COR-L47 (cell line): ENCODE results near the gene PCED1B.
"Not testable (repeated sequence)": the region's sequence is repeated elsewhere in the genome, so short reads cannot be mapped to it uniquely, and the experiment has no call there.

Experiments used
- DNase-seq: peaks from one replicate; lab custom pipeline; 2025; lab: John Stamatoyannopoulos, UW

The PCED1B gene, protein sequence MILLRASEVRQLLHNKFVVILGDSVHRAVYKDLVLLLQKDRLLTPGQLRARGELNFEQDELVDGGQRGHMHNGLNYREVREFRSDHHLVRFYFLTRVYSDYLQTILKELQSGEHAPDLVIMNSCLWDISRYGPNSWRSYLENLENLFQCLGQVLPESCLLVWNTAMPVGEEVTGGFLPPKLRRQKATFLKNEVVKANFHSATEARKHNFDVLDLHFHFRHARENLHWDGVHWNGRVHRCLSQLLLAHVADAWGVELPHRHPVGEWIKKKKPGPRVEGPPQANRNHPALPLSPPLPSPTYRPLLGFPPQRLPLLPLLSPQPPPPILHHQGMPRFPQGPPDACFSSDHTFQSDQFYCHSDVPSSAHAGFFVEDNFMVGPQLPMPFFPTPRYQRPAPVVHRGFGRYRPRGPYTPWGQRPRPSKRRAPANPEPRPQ

DNA sequence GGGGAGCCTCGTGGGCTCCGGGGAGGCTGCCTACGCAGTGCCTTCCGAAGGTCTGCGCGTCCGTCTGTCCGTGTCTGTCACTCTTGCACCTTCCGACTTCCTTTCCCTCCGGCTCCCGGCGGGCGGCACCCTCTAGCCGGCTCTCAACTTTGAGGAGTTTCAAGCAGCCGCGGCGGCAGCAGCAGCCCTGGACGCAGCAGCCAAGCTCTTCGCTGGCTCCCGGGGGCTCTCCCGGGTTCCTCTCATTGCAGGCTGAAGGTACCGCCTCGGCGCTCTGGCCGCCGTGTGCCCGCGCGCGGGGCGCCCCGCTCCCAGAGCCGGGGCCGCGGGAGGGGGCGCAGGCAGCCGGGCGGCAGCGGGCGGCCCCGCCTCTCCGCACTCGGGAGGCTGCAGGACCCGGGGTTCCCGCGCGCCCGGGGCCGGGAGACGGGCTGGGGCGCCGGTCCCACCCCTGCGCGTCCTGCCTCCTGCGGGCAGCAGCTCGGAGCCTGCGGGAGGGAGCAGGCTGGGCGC lies at the start of gene PCED1B, which contains the start of gene AMIGO2:
Gene PCED1B (plus strand): TSS at position 154 of the 513 bp plus-strand sequence. CDS start 155,443 bp downstream, outside the sequence.
Gene AMIGO2 (minus strand): TSS at position 492 of the 513 bp plus-strand sequence. CDS start 957 bp downstream, outside the sequence.
- DNase-seq = peak; percentile 52

DNA sequence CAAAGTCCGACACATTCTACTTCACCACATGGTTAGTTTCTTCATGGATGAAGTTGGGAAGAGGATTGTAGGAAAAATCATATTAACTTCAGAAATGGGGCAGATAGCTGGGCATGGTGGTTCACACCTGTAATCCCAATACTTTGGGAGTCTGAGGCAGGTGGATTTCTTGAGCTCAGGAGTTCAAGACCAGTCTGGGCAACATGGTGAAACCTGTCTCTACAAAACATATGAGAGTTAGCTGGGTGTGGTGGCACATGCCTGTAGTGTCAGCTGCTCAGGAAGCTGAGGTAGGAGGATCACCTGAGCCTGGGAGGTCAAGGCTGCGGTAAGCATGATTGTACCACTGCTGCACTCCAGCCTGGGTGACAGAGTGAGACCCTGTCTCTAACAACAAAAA lies 49.5 kb upstream of the PCED1B start:
- no peak for DNase-seq

GRCh38 chr12:47032644-47033043 lies 46.8 kb upstream of the PCED1B start:
- DNase-seq = peak; percentile 13

DNA sequence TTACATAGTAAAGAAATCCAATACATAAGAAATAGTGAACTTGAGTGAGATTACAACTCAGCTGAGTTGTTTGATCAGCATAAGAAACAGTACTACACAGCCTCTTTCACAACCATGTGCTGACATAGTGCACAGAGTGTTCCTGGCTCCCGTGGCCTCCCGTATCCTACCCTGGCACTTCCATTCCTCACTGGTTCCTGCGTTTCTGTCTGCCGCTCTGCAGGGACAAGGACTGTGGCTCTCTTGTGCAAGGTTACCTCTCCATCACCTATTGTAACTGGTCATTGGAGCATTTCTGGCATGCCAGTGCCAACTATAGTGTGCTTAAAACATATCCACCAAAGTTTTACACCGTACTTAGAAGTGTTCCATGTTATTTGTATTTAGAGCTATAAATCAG lies 46.3 kb upstream of the PCED1B start:
- no peak for DNase-seq

GRCh38 chr12:47033789-47034555 lies 45.4 kb upstream of the PCED1B start:
- no peak for DNase-seq

GRCh38 chr12:47034661-47035060 lies 44.8 kb upstream of the PCED1B start:
- DNase-seq = no peak

GRCh38 chr12:47035484-47035883 lies 43.9 kb upstream of the PCED1B start:
- no peak for DNase-seq

DNA sequence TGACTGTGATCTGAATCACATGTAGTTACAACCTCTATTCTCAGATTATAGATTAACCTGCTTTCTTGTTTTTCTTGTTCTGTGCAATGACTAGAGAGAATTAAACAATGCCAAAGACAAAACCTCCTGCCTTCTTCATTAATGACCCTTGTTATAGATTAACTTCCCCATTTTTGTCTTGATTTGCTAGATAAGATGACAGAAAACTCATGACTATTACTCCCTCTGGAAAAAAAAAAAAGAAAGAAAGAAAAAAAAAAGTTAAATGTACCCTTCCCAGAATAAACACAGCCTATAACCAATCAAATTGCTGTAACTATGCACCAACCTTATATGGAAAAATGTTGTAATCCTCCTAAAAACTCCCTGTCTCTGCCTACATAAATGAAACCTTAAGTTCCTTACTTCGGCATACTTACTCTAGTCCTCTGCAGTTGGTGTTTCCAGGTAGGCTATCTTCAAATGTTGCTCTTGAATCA lies 41.1 kb upstream of the PCED1B start:
- DNase-seq = no peak

DNA sequence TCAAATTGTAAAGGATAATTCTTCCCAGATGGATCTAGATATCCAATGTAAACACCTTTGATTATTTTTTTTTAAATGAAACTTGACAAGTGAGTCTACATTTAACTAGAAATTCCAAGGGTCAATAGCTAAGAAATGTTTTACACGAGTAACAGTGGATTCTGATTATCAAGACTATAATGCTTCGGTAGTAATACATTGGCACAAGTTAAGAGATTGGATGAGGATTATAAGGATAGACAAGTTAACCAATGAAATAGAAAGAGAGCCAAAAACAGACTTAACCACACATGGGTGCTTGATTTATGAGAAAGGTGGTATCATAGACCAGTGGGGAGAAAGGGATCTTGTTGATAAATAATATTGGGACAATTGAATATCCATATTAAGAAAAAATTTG lies 40.3 kb upstream of the PCED1B start:
- no peak for DNase-seq

- no peak for DNase-seq
These were observed 39.7 kb upstream of the PCED1B start for GRCh38 chr12:47039756-47040155.

- no peak for DNase-seq
These were observed 38.1 kb upstream of the PCED1B start for GRCh38 chr12:47041327-47041726.

- DNase-seq = no peak
These were observed 30.9 kb upstream of the PCED1B start for GRCh38 chr12:47048541-47048940.

- DNase-seq = not testable (repeated sequence)
These were observed 28.1 kb upstream of the PCED1B start for GRCh38 chr12:47051291-47051690.

DNA sequence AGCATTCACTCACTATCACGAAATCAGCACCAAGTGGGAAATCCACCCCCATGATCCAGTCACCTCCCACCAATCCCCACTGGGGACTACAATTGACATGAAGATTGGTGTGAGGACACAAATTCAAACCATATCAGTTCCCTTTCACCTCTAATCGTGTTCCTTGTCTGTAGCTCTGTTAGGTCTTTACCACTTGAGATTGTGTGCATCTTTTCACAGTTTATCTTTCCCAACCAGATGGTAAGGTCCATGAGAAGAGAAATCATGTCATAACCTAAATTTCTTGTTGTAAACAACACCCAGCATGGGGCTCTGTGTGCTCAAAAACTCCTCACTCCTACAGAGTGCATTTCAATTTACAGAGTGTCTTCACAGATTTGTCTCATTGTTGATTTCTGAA lies 27.1 kb upstream of the PCED1B start:
- no peak for DNase-seq

DNA sequence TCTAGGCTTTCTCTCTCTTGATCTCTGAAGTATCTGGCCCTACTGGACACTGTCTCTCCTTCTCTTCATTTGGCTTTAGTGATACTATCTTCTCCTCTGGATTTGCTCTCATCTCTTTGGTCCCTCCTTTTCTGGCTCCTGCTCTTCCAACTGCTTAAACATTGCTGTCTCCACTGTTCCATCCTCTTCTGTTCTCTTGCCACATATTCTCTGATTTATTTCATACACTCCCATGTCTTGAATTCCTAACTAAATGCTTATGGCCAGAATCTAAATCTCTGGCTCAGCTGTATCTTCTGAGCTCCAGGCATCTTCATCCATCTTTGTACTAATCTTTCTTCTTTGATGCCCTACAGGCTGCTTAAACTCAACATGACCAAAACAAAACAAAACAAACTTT lies 25.5 kb upstream of the PCED1B start:
- DNase-seq = no peak

- DNase-seq = no peak
These were observed 24.8 kb upstream of the PCED1B start for GRCh38 chr12:47054659-47055058.

DNA sequence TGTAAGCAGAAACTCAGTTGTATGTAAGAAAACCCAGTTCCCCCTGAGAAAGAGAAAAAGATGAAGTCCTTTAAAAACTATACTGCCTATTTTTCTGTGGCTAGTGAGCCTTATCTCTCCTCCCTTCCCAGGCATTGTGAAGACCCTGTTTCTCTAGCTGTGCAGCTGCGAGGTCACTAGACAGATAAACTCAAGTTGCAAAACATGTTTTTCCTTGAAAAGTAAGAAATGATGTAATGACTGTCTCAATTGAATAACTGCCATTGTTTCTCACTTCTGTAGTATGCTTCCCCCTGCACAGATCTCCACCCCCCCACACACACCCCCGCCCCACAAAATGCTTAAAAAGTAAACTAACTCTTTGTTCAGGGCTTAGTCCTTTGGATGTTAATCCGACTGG lies 23.6 kb upstream of the PCED1B start:
- DNase-seq = not testable (repeated sequence)

GRCh38 chr12:47056944-47057343 lies 22.5 kb upstream of the PCED1B start:
- not testable (repeated sequence) for DNase-seq

- DNase-seq = not testable (repeated sequence)
These were observed 20.8 kb upstream of the PCED1B start for GRCh38 chr12:47058640-47059039.

- DNase-seq = no peak
These were observed 13.9 kb upstream of the PCED1B start for GRCh38 chr12:47065546-47065945.

GRCh38 chr12:47066278-47067025 lies 13.0 kb upstream of the PCED1B start:
- no peak for DNase-seq

GRCh38 chr12:47067176-47067575 lies 12.2 kb upstream of the PCED1B start:
- DNase-seq = no peak
